HepG2 (cell line): ENCODE results near the gene FOXK2. TPM values are rescaled to one million over a fixed set of nuclear protein-coding genes. Genes with fewer than 3 reads are reported as not detected.
A peak's percentile ranks its signal among the peaks of the same experiment; 100 is the strongest.

ENCODE experiments used
- ATAD3A ChIP-seq: sonication (generic); formaldehyde crosslinking; IDR thresholded peaks from 2 replicates; pipeline ENCODE4 v1.4.0; 2020; ENCODE audit warnings: missing genetic modification reagents
- DMAP1 ChIP-seq: IDR thresholded peaks from 2 replicates; pipeline ENCODE4 v1.6.1; 2016
- ERF ChIP-seq: IDR thresholded peaks from 2 replicates; pipeline ENCODE4 v1.6.1; 2018; ENCODE audit warnings: missing biosample characterization, missing genetic modification reagents
- FOXP1 ChIP-seq, 2 experiments: fragments of 450-650 bp in 1 of 2; IDR thresholded peaks; 2 replicates each; pipeline ENCODE4 v1.6.1; 2017 to 2018; ENCODE audit warnings: antibody characterized with exemption in 1 of 2
- GPN1 ChIP-seq: sonication (generic); formaldehyde crosslinking; IDR thresholded peaks from 2 replicates; pipeline ENCODE4 v1.5.1; 2020; ENCODE audit warnings: missing genetic modification reagents, borderline replicate concordance
- HNRNPL ChIP-seq: fragments of 200-400 bp; formaldehyde crosslinking; IDR thresholded peaks from 2 replicates; pipeline ENCODE4 v1.6.1; 2017; ENCODE audit warnings: mild to moderate bottlenecking, low read depth, low read length
- IRF1 ChIP-seq: sonication (generic); formaldehyde crosslinking; IDR thresholded peaks from 2 replicates; pipeline ENCODE4 v1.4.0; 2020; ENCODE audit warnings: low read depth, mild to moderate bottlenecking, missing genetic modification reagents
- JARID2 ChIP-seq: sonication (generic); formaldehyde crosslinking; IDR thresholded peaks from 2 replicates; pipeline ENCODE4 v1.8.1; 2023; ENCODE audit warnings: missing genetic modification reagents, inconsistent platforms; ENCODE audit not compliant: insufficient replicate concordance
- NKX3-1 ChIP-seq: sonication (generic); formaldehyde crosslinking; IDR thresholded peaks from 2 replicates; pipeline ENCODE4 v1.5.0; 2020; ENCODE audit warnings: missing genetic modification reagents
- PHB2 ChIP-seq: fragments of 450-650 bp; IDR thresholded peaks from 2 replicates; pipeline ENCODE4 v1.6.1; 2018; ENCODE audit not compliant: partially characterized antibody
- PRPF4 ChIP-seq: fragments of 200-400 bp; formaldehyde crosslinking; IDR thresholded peaks from 2 replicates; pipeline ENCODE4 v1.6.1; 2016; ENCODE audit warnings: low read length, low read depth; ENCODE audit not compliant: poor library complexity, severe bottlenecking
- RORA ChIP-seq: sonication (generic); formaldehyde crosslinking; IDR thresholded peaks from 2 replicates; pipeline ENCODE4 v1.5.0; 2020; ENCODE audit warnings: mild to moderate bottlenecking, missing genetic modification reagents, moderate library complexity
- SRY ChIP-seq: sonication (generic); formaldehyde crosslinking; IDR thresholded peaks from 2 replicates; pipeline ENCODE4 v1.8.0; 2022; ENCODE audit warnings: mild to moderate bottlenecking, missing genetic modification reagents
- SYNCRIP ChIP-seq: fragments of 200-400 bp; formaldehyde crosslinking; IDR thresholded peaks from 2 replicates; pipeline ENCODE4 v1.6.1; 2018; ENCODE audit warnings: mild to moderate bottlenecking, low read depth, low read length; ENCODE audit not compliant: insufficient read depth
- XBP1 ChIP-seq: sonication (generic); formaldehyde crosslinking; IDR thresholded peaks from 2 replicates; pipeline ENCODE4 v1.5.0; 2020; ENCODE audit warnings: missing genetic modification reagents
- ZBTB7B ChIP-seq: sonication (generic); formaldehyde crosslinking; IDR thresholded peaks from 2 replicates; pipeline ENCODE4 v1.4.0; 2020; ENCODE audit warnings: missing genetic modification reagents
- ZNF282 ChIP-seq: fragments of 450-650 bp; IDR thresholded peaks from 2 replicates; pipeline ENCODE4 v1.6.1; 2018; ENCODE audit not compliant: partially characterized antibody
- ZNF326 ChIP-seq: sonication (generic); formaldehyde crosslinking; IDR thresholded peaks from 2 replicates; pipeline ENCODE4 v1.4.0; 2020; ENCODE audit warnings: missing genetic modification reagents, borderline replicate concordance
- ZNF367 ChIP-seq: sonication (generic); formaldehyde crosslinking; IDR thresholded peaks from 2 replicates; pipeline ENCODE4 v1.4.0; 2020; ENCODE audit warnings: missing genetic modification reagents, borderline replicate concordance
- ZNF431 ChIP-seq: sonication (generic); formaldehyde crosslinking; IDR thresholded peaks from 2 replicates; pipeline ENCODE4 v1.9.0; 2022; ENCODE audit warnings: missing genetic modification reagents, low read depth, mild to moderate bottlenecking, borderline replicate concordance
- ZNF496 ChIP-seq: sonication (generic); formaldehyde crosslinking; IDR thresholded peaks from 2 replicates; pipeline ENCODE4 v1.8.1; 2023; ENCODE audit warnings: mild to moderate bottlenecking, moderate library complexity, missing genetic modification reagents; ENCODE audit not compliant: insufficient replicate concordance
- ZNF543 ChIP-seq: sonication (generic); formaldehyde crosslinking; IDR thresholded peaks from 2 replicates; pipeline ENCODE4 v1.4.0; 2020; ENCODE audit warnings: mild to moderate bottlenecking, missing genetic modification reagents
- ZNF570 ChIP-seq: sonication (generic); formaldehyde crosslinking; IDR thresholded peaks from 2 replicates; pipeline ENCODE4 v1.4.0; 2020; ENCODE audit warnings: mild to moderate bottlenecking, missing genetic modification reagents, borderline replicate concordance
- ZNF619 ChIP-seq: sonication (generic); formaldehyde crosslinking; IDR thresholded peaks from 2 replicates; pipeline ENCODE4 v1.4.0; 2020; ENCODE audit warnings: mild to moderate bottlenecking, missing genetic modification reagents
- ZNF674 ChIP-seq: sonication (generic); formaldehyde crosslinking; IDR thresholded peaks from 2 replicates; pipeline ENCODE4 v1.5.0; 2020; ENCODE audit warnings: low read depth, mild to moderate bottlenecking, missing genetic modification reagents
- polyA plus RNA-seq, 8 experiments: library from polyadenylated mRNA; depleted of rRNA in 3 of 8; stranded (reverse) in 7 of 8; unstranded in 1 of 8; fragments of >200 nt; fragmentation: Illumina TruSeq in 4 of 8; extraction: Trizol in 4 of 8; gene quantifications; 2 replicates each; pipeline versions ENCODE4 v1.2.1 to v1.2.3, GENCODE V29; 2011 to 2016; ENCODE audit warnings: low read depth in 4 of 8, missing spikeins in 1 of 8, mixed read lengths in 1 of 8; ENCODE audit not compliant: insufficient read depth in 1 of 8
- total RNA-seq, 5 experiments: library from RNA; depleted of rRNA; stranded (reverse); fragments of >200 nt; fragmentation: Illumina TruSeq; extraction: Trizol; gene quantifications; 2 replicates each; pipeline ENCODE4 v1.2.3, GENCODE V29; 2016; ENCODE audit warnings: low read depth in 1 of 5
- TF ChIP-seq, protein P1 (sequence below): sonication (generic); formaldehyde crosslinking; IDR thresholded peaks from 2 replicates; pipeline ENCODE4 v1.4.0; 2020; ENCODE audit warnings: missing genetic modification reagents; ENCODE audit errors: not compliant biosample characterization
- TF ChIP-seq, protein P2 (sequence below), 2 experiments: sonication (generic) in 1 of 2; formaldehyde crosslinking in 1 of 2; IDR thresholded peaks; 2 replicates each; pipeline versions ENCODE4 v1.4.0 to v1.6.1; 2018 to 2020; ENCODE audit warnings: missing genetic modification reagents in 2 of 2, borderline replicate concordance in 1 of 2, low read depth in 1 of 2, mild to moderate bottlenecking in 1 of 2, missing biosample characterization in 1 of 2

Gene FOXK2
- total and polyA plus RNA-seq, 2 of the 13 experiments (the other 11 are each of a cell fraction or from before 2014, with no cell fraction given): 67.1 to 67.2 TPM

- no peak for TF ChIP-seq PHB2
- no peak for TF ChIP-seq HNRNPL
- TF ChIP-seq ZNF619 (CRISPR knock-in tag): no peak
- no peak for TF ChIP-seq ATAD3A (CRISPR knock-in tag)
- no peak for TF ChIP-seq ZNF282
- 0 out of 2 replicates have a peak, but pooled peaks have one; percentile 64 for TF ChIP-seq ZNF570 (CRISPR knock-in tag)
- TF ChIP-seq DMAP1 (CRISPR knock-in tag): peak; percentile 72
- TF ChIP-seq IRF1 (CRISPR knock-in tag): 0 out of 2 replicates have a peak, but pooled peaks have one; percentile 13
- no peak for TF ChIP-seq JARID2 (CRISPR knock-in tag)
- TF ChIP-seq, protein P1, sequence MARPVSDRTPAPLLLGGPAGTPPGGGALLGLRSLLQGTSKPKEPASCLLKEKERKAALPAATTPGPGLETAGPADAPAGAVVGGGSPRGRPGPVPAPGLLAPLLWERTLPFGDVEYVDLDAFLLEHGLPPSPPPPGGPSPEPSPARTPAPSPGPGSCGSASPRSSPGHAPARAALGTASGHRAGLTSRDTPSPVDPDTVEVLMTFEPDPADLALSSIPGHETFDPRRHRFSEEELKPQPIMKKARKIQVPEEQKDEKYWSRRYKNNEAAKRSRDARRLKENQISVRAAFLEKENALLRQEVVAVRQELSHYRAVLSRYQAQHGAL (CRISPR knock-in tag): peak; percentile 67
- 0 out of 2 replicates have a peak, but pooled peaks have one; percentile 59 for TF ChIP-seq GPN1 (CRISPR knock-in tag)
- TF ChIP-seq NKX3-1 (CRISPR knock-in tag): peak; percentile 28
- no peak for TF ChIP-seq ZNF326 (CRISPR knock-in tag)
- TF ChIP-seq ZNF431 (CRISPR knock-in tag): no peak; the same call in 1 of the 2 replicates
- TF ChIP-seq ZNF367 (CRISPR knock-in tag): peak; percentile 83; the same call in 1 of the 2 replicates
- TF ChIP-seq, protein P2, sequence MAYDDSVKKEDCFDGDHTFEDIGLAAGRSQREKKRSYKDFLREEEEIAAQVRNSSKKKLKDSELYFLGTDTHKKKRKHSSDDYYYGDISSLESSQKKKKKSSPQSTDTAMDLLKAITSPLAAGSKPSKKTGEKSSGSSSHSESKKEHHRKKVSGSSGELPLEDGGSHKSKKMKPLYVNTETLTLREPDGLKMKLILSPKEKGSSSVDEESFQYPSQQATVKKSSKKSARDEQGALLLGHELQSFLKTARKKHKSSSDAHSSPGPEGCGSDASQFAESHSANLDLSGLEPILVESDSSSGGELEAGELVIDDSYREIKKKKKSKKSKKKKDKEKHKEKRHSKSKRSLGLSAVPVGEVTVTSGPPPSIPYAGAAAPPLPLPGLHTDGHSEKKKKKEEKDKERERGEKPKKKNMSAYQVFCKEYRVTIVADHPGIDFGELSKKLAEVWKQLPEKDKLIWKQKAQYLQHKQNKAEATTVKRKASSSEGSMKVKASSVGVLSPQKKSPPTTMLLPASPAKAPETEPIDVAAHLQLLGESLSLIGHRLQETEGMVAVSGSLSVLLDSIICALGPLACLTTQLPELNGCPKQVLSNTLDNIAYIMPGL (CRISPR knock-in tag; IDR thresholded peaks at IDR 0.05; ENCODE audit: borderline replicate concordance in 1 of 2, low read depth in 1 of 2): peak; percentile 37 to 61; a peak in 3 of 4 replicates
- no peak for TF ChIP-seq FOXP1 (IDR thresholded peaks at IDR 0.05)
- no peak for TF ChIP-seq FOXP1 (CRISPR knock-in tag; IDR thresholded peaks at IDR 0.05)
- no peak for TF ChIP-seq PRPF4
- peak; percentile 43; the same call in 1 of the 2 replicates for TF ChIP-seq SRY (CRISPR knock-in tag)
- TF ChIP-seq ERF (CRISPR knock-in tag): no peak; the same call in 1 of the 2 replicates
- TF ChIP-seq XBP1 (CRISPR knock-in tag): no peak
- TF ChIP-seq SYNCRIP: no peak
- no peak; the same call in 1 of the 2 replicates for TF ChIP-seq ZNF543 (CRISPR knock-in tag)
- peak; percentile 84; the same call in 1 of the 2 replicates for TF ChIP-seq ZNF674
- no peak for TF ChIP-seq ZNF496 (CRISPR knock-in tag)
- no peak; the same call in 1 of the 2 replicates for TF ChIP-seq ZBTB7B
- no peak for TF ChIP-seq RORA (CRISPR knock-in tag)
Observed at GRCh38 chr17:82518826-82519810, at the start of gene FOXK2 (continued).
